OCI-LY3 (cell line): ENCODE data around the gene SPINK2.
A peak's percentile ranks its signal among the peaks of the same experiment; 100 is the strongest.

Source experiments
- H2AFZ ChIP-seq: fragments of 200-600, 300-600 bp; shearing (Covaris generic); 2 replicates; pipeline ENCODE4 v1.6.0; 2014; ENCODE audit warnings: antibody characterized with exemption, low read depth, low read length
- H3K27ac ChIP-seq: fragments of 200-600, 300-600 bp; sonication (generic); 2 replicates; pipeline ENCODE4 v1.5.1; 2014; ENCODE audit warnings: mild to moderate bottlenecking, low read length, moderate library complexity, mixed read lengths
- H3K27me3 ChIP-seq: fragments of 200-600, 300-600 bp; sonication (generic); 2 replicates; pipeline ENCODE4 v1.6.1; 2014; ENCODE audit warnings: low read depth, low read length, mixed read lengths
- H3K36me3 ChIP-seq: fragments of 200-600, 300-600 bp; sonication (generic); replicated peaks from 2 replicates; pipeline ENCODE3; 2014; ENCODE audit warnings: low read depth, low read length, mixed read lengths
- H3K4me1 ChIP-seq: fragments of 300-600, 200-600 bp; sonication (generic); 2 replicates; pipeline ENCODE4 v1.6.1; 2014; ENCODE audit warnings: low read length, mixed read lengths
- H3K4me2 ChIP-seq: fragments of 200-600, 300-600 bp; sonication (generic); 2 replicates; pipeline ENCODE4 v1.6.1; 2014; ENCODE audit warnings: low read length, mixed read lengths
- H3K4me3 ChIP-seq: fragments of 300-600, 200-600 bp; sonication (generic); 2 replicates; pipeline ENCODE4 v1.5.1; 2014; ENCODE audit warnings: antibody characterized with exemption, mild to moderate bottlenecking, low read length, moderate library complexity
- H3K79me2 ChIP-seq: fragments of 300-600, 200-600 bp; shearing (Covaris generic); 2 replicates; pipeline ENCODE4 v1.6.1; 2014; ENCODE audit warnings: mild to moderate bottlenecking, low read length, mixed read lengths
- H3K9ac ChIP-seq: fragments of 300-600, 200-600 bp; shearing (Covaris generic); 2 replicates; pipeline ENCODE4 v1.6.0; 2014; ENCODE audit warnings: mild to moderate bottlenecking, low read length, moderate library complexity
- H3K9me3 ChIP-seq: fragments of 200-600, 300-600 bp; shearing (Covaris generic); 2 replicates; pipeline ENCODE4 v1.6.1; 2014; ENCODE audit warnings: low read length, mixed read lengths; ENCODE audit not compliant: insufficient read depth
- H4K20me1 ChIP-seq: fragments of 200-600, 300-600 bp; sonication (generic); 2 replicates; pipeline ENCODE4 v1.6.1; 2016; ENCODE audit warnings: low read length, mixed read lengths; ENCODE audit not compliant: insufficient read depth
- CTCF ChIP-seq: fragments of 200-600, 300-600 bp; sonication (generic); IDR thresholded peaks from 2 replicates; pipeline ENCODE4 v1.5.1; 2014; ENCODE audit warnings: antibody characterized with exemption, low read length, low read depth
- EZH2phosphoT487 ChIP-seq: fragments of 200-600 bp; shearing (Covaris generic); IDR thresholded peaks from 2 replicates; pipeline ENCODE4 v1.6.1; 2018; ENCODE audit warnings: antibody characterized with exemption, mixed run types, low read depth

Gene SPINK2

GRCh38 chr4:56799161-56799759 is 22.2 kb downstream of the SPINK2 start:
- peak overlapping the region; percentile 86 for H3K4me3 ChIP-seq
- peaks cover 5% of the 10 kb centered on the region for H3K4me1 ChIP-seq
- no peaks in the 10 kb centered on the region for H3K9me3 ChIP-seq
- no peaks in the 10 kb centered on the region for H3K79me2 ChIP-seq
- H3K4me2 ChIP-seq: peak overlapping the region; percentile 82
- no peak for TF ChIP-seq CTCF
- no peak for TF ChIP-seq EZH2phosphoT487
- no peaks in the 10 kb centered on the region for H3K36me3 ChIP-seq
- H2AFZ ChIP-seq: peak overlapping the region; percentile 98; the same call in 1 of the 2 replicates
- H3K27me3 ChIP-seq: peaks cover 27% of the 10 kb centered on the region
- no peaks in the 10 kb centered on the region for H4K20me1 ChIP-seq
- H3K9ac ChIP-seq: peak overlapping the region; percentile 57; the same call in 1 of the 2 replicates
- H3K27ac ChIP-seq: no peak overlapping the region

GRCh38 chr4:56796211-56796610 is 25.3 kb downstream of the SPINK2 start:
- no peaks in the 10 kb centered on the region for H3K36me3 ChIP-seq
- H3K27ac ChIP-seq: no peak overlapping the region
- H3K79me2 ChIP-seq: no peaks in the 10 kb centered on the region
- H3K9ac ChIP-seq: no peak overlapping the region
- H3K4me3 ChIP-seq: no peak overlapping the region
- no peaks in the 10 kb centered on the region for H4K20me1 ChIP-seq
- H3K9me3 ChIP-seq: no peaks in the 10 kb centered on the region
- TF ChIP-seq CTCF (no peak), EZH2phosphoT487 (no peak)
- no peak overlapping the region for H3K4me2 ChIP-seq
- H3K4me1 ChIP-seq: no peaks in the 10 kb centered on the region
- H2AFZ ChIP-seq: no peak overlapping the region
- peaks cover 18% of the 10 kb centered on the region for H3K27me3 ChIP-seq

GRCh38 chr4:56791316-56791715 is 30.2 kb downstream of the SPINK2 start:
- no peak overlapping the region for H3K4me3 ChIP-seq
- no peaks in the 10 kb centered on the region for H3K79me2 ChIP-seq
- H3K4me1 ChIP-seq: no peaks in the 10 kb centered on the region
- no peak overlapping the region for H3K4me2 ChIP-seq
- H3K27me3 ChIP-seq: peaks cover 3% of the 10 kb centered on the region; the same call in 1 of the 2 replicates
- TF ChIP-seq CTCF (no peak), EZH2phosphoT487 (no peak)
- no peaks in the 10 kb centered on the region for H3K36me3 ChIP-seq
- H3K9ac ChIP-seq: no peak overlapping the region
- no peaks in the 10 kb centered on the region for H3K9me3 ChIP-seq
- no peak overlapping the region for H2AFZ ChIP-seq
- H4K20me1 ChIP-seq: no peaks in the 10 kb centered on the region
- H3K27ac ChIP-seq: no peak overlapping the region

- Histone ChIP-seq H3K27ac (no peak overlapping the region), H3K79me2 (no peaks in the 10 kb centered on the region), H3K4me2 (no peak overlapping the region), H4K20me1 (no peaks in the 10 kb centered on the region), H3K36me3 (no peaks in the 10 kb centered on the region), H3K9me3 (no peaks in the 10 kb centered on the region), H3K4me3 (no peak overlapping the region), H3K9ac (no peak overlapping the region), H2AFZ (no peak overlapping the region), H3K4me1 (no peaks in the 10 kb centered on the region), H3K27me3 (no peaks in the 10 kb centered on the region)
- TF ChIP-seq CTCF (no peak), EZH2phosphoT487 (no peak)
Observed at GRCh38 chr4:56790691-56791091, 30.8 kb downstream of the SPINK2 start.
